ENCODE results near the gene AKT1.

- no peak for TF ChIP-seq GATA2 (IDR thresholded peaks at IDR 0.05; ENCODE audit: low read depth, low read length)
- no peak for TF ChIP-seq GATA3 (IDR thresholded peaks at IDR 0.05; ENCODE audit: low read depth, low read length)
These were observed 11.3 kb upstream of the AKT1 start for GRCh38 chr14:104806625-104807465.
